ENCODE results near the gene NFASC. TPM values are rescaled to one million over a fixed set of nuclear protein-coding genes. Genes with fewer than 3 reads are reported as not detected.
A peak's percentile ranks its signal among the peaks of the same experiment; 100 is the strongest.

Gene NFASC
- total and polyA plus RNA-seq, 9 of the 15 experiments (the other 6 are each of a cell fraction or from before 2014, with no cell fraction given) = 0.03 to 0.16 (median 0.06) TPM; not detected in 6

GRCh38 chr1:204848579-204848978, 22.1 kb upstream of the NFASC start:
- Histone ChIP-seq H3K79me2 (ENCODE audit: control insufficient read depth, insufficient read depth, low read length) (no peaks in the 10 kb centered on the region), H2AFZ (ENCODE audit: low read depth, low read length) (no peak overlapping the region), H3K4me2 (ENCODE audit: insufficient read depth, low read length) (no peak overlapping the region), H3K9ac (ENCODE audit: insufficient read depth in 1 of 2, low read depth in 2 of 2, low read length in 2 of 2) (no peak overlapping the region), H3K4me3 (no peak overlapping the region), H3K27me3 (ENCODE audit: control insufficient read depth in 2 of 2, insufficient read depth in 2 of 2, low read length in 2 of 2) (peaks cover 12 to 26% of the 10 kb centered on the region in 2 experiments), H4K20me1 (replicated peaks; ENCODE audit: control insufficient read depth, insufficient read depth, low read length) (peaks cover 9% of the 10 kb centered on the region; the same call in 1 of the 2 replicates), H3K27ac (ENCODE audit: extremely low read depth, low read depth, low read length) (no peak overlapping the region), H3K4me1 (replicated peaks in 1 of 2; ENCODE audit: control insufficient read depth in 2 of 2, insufficient read depth in 2 of 2, low read length in 2 of 2) (no peaks in the 10 kb centered on the region), H3K9me1 (ENCODE audit: control insufficient read depth, insufficient read depth, low read length) (no peaks in the 10 kb centered on the region), H3K36me3 (ENCODE audit: control insufficient read depth, insufficient read depth, low read length) (no peaks in the 10 kb centered on the region), H3K9me3 (replicated peaks; ENCODE audit: control insufficient read depth, insufficient read depth, low read depth, low read length) (no peaks in the 10 kb centered on the region)
- BruUV-seq (replicated peaks) = no TSS peak
- POLR2A ChIA-PET = no interaction called here
- no peak for DNase-seq (ENCODE audit: extremely low read depth in 1 of 4, low spot score in 3 of 4)
- in situ Hi-C loops (cut with MboI) = no loop called here
- 1% methylated on average over 5 of the region's 5 CpGs for WGBS (ENCODE audit: insufficient coverage, low coverage, missing lambda C conversion rate)
- TF ChIP-seq RBFOX2 (IDR thresholded peaks at IDR 0.05; ENCODE audit: low read depth, low read length) = no peak
- no peak for TF ChIP-seq ARID3B (CRISPR knock-in tag; IDR thresholded peaks at IDR 0.05; ENCODE audit: borderline replicate concordance)
- TF ChIP-seq GTF2B (IDR thresholded peaks at IDR 0.05; ENCODE audit: extremely low read depth, insufficient read length) = no peak
- TF ChIP-seq SOX6 (IDR thresholded peaks at IDR 0.05) = no peak
- no peak for TF ChIP-seq MTA1 (IDR thresholded peaks at IDR 0.05; ENCODE audit: borderline replicate concordance)
- TF ChIP-seq ZNF79 (CRISPR knock-in tag; IDR thresholded peaks at IDR 0.05; ENCODE audit: low read depth) = no peak
- TF ChIP-seq TAL1 (IDR thresholded peaks at IDR 0.05) = no peak
- no peak for TF ChIP-seq SFPQ (IDR thresholded peaks at IDR 0.05; ENCODE audit: low read depth, low read length)
- no peak for TF ChIP-seq ZNF24 (IDR thresholded peaks at IDR 0.05)
- no peak for TF ChIP-seq CREBBP (IDR thresholded peaks at IDR 0.05; ENCODE audit: low read depth, low read length)
- no peak for TF ChIP-seq NR1H2 (CRISPR knock-in tag; IDR thresholded peaks at IDR 0.05)
- TF ChIP-seq POLR3A (IDR thresholded peaks at IDR 0.05; ENCODE audit: borderline replicate concordance, extremely low read depth, insufficient read depth, insufficient read length) = no peak
- no peak for TF ChIP-seq HDAC1 (IDR thresholded peaks at IDR 0.05)
- no peak for TF ChIP-seq ZNF639 (CRISPR knock-in tag; conservative IDR thresholded peaks at IDR 0.05 in 1 of 2, IDR thresholded peaks at IDR 0.05 in 1 of 2)
- TF ChIP-seq ASH1L (IDR thresholded peaks at IDR 0.05; ENCODE audit: borderline replicate concordance, low read depth, partially characterized antibody) = no peak
- TF ChIP-seq TAF9B (IDR thresholded peaks at IDR 0.05; ENCODE audit: partially characterized antibody) = no peak
- peak; percentile 35 for FAIRE-seq
- no peak for ATAC-seq
- intact Hi-C loops (cut with micrococcal nuclease) = no loop called here
- CTCF ChIA-PET (ENCODE audit: low intra/inter-chr PET ratio) = no interaction called here

Measured in K562 (cell line).